GM18517 (cell line): ENCODE measurements around the gene SLC25A1.

Source experiments
- ATAC-seq: cut with Tn5 transposase; IDR thresholded peaks from one replicate; pipeline ENCODE4 v1.9.1; 2021; ENCODE audit warnings: mild to moderate bottlenecking, moderate library complexity; ENCODE audit not compliant: unreplicated experiment

Gene SLC25A1

GRCh38 chr22:19143967-19144400, 34.6 kb downstream of the SLC25A1 start:
- no peak for ATAC-seq

DNA sequence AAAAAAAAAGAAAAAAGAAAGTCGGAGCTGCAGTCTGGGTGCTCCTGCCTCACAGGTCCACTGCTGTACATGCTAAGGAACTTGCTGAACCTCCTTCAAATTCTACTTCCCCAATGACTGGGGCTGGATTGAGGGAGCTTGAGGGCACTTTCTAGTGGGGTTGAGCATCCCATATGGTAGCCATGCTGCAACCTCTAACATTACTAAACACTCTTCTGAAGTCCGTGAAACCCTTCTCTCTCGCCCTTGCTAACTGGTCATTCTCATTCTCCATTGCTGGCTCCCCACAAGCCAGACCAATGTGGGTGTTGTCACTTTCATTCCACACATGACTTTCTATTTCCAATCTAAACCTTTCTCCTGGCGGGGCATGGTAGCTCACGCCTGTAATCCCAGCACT, 35.3 kb downstream of the SLC25A1 start:
- ATAC-seq = no peak

- ATAC-seq = no peak
These were observed 36.1 kb downstream of the SLC25A1 start for GRCh38 chr22:19142394-19142793.

DNA sequence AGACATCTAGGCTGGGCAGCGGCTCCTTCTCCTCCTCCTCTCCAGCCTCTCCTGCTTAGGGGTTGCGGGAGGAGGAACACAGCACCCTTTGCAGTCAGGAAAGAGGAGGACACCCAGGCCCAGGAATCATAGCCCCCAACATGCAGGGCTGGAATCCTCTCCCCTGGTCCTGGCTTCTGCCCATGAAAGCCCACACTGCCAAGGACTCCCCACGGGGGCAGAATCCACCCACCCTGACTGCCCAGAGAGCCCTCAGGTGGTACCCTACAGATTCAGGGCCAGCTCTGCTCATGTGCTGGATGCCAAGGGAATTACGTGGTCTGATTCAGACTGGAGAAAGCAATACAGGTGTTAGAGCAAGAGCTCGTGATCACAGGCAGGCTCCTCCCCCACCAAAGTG, 38.6 kb downstream of the SLC25A1 start:
- no peak for ATAC-seq

DNA sequence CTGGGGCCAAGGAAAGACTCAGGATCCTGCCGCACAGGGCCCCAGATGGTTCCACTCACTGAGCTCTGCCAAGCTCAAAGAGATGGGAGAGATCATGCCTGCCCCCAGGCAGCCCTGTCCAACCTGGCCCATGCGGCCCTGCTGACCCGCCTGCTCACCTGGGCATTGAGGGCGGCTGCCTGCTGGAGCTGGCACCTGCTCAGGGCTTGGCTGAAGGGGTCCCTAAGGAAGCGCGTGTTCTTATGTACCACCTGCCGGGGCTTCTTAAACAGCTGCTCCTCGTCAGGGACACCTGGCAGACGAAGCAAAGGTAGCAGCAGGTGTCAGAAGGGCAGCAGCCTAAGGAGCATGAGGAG, 39.6 kb downstream of the SLC25A1 start:
- ATAC-seq = no peak

DNA sequence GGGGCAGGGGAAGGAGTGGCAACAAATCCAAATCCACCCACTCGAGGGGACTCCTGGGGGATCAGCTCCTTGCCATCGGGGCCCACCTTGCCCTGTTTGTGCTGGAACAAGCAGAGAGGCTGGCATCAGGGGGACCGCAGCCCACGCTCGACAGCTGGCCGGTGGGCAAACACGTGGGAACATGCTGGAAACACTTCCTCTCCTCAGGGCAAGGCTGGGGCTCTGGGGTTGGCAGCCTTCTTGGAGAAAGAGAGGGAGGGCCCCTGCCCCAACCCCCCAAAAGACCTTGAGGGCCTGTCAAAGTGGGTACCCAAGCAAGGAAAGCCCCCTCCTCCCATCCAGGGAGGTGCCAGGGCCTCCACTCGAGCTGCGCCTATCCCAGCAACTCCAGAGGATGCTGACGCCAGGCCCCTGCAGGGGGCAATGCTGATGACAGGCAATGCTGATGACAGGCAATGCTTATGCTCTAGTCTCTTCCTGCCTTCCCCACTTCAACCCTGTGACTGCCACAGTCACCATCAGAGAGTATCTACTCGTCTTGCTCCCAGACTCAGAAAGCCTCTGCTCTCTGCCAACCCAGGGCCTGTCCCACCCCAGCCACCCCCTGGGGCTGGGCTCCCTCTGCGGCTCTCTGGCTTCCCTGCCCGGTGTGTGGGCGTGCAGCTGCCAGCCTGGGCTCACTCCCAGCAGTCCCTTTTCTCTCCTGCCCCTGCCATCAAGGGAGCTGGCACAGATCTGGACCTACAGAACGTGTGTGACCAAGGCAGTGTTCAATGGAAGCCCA, 40.1 kb downstream of the SLC25A1 start:
- ATAC-seq = no peak

GRCh38 chr22:19137384-19138216, 40.9 kb downstream of the SLC25A1 start:
- no peak for ATAC-seq

DNA sequence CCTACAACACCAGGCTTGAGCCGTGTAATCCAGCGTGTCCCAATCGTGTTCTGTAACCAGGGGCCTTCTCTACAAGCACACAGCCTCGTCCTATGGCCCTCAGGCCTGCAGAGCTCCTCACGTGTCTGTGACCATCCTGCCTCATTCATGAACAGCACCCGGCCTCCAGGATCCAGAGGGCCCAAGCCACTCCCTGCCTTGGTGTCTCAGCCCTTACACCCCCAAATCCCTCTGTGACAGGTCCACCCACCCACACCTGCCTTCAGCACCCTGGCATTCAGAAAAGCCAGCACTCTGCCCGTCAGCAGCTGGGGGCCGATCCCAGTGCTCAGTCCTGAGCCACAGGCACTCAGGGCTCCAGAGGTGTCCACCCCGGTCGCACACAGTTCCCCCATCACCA, 41.6 kb downstream of the SLC25A1 start:
- no peak for ATAC-seq

- ATAC-seq = no peak
These were observed 43.7 kb downstream of the SLC25A1 start for GRCh38 chr22:19134874-19135273.

DNA sequence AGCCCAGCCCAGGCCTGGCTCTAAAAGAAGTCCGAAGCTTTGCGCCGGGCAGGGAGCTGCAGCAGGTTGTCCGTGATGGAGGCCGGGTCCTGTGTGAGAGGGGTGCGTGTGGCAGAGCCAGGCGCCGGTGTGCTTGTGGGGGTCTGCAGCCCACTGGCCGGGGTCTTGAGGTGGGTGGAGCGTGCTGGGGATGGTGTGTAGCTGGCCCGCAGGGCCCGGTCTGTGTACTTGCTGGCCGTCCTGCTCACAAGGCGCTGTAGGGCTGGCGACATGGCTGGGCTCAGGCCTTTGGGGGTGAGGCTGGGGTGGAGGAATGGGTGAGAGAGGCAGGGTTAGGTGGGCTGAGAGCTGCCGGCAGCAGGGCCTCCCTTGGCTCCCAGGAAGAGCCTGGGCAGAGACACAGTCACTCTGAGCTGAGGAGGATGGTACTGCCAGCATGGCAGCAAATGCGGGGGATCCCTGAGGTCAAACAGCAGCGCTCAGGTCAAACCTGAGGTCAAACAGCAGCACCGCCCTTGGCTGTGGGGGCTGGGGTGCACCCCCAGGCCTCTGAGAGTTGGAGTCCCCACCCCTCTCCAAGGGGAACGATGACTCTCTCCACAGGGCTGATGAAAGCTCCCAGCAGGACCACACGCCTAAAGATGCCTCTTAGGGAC, 44.2 kb downstream of the SLC25A1 start:
- ATAC-seq = no peak

DNA sequence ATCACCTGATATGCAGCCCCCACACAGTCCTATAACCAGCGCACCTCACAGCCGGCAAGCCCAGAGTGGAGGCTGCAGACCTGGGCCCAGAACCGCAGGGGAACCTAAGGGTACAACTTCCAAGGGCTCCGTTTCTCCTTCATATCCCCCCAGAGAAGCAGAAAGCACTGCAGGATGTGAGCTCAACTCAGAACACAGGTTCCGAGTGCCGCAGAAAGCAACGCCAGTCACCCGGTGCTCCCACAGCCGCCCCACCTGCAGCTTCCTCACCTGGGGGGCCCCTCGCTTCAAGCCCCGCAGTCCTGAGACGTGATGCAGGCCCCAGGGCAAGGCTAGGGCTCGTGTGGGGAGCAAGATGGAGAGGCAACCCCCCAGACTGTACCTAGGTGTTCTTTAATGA, 45.0 kb downstream of the SLC25A1 start:
- no peak for ATAC-seq

GRCh38 chr22:19132693-19133400, 45.7 kb downstream of the SLC25A1 start:
- ATAC-seq = no peak

DNA sequence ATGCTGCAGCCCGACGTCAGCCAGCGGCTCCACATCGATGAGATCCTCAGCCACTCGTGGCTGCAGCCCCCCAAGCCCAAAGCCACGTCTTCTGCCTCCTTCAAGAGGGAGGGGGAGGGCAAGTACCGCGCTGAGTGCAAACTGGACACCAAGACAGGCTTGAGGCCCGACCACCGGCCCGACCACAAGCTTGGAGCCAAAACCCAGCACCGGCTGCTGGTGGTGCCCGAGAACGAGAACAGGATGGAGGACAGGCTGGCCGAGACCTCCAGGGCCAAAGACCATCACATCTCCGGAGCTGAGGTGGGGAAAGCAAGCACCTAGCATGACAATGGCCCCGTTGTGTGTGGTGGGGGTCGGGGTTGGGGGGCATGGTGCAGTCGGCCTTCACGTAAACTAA, 46.4 kb downstream of the SLC25A1 start:
- ATAC-seq = no peak

DNA sequence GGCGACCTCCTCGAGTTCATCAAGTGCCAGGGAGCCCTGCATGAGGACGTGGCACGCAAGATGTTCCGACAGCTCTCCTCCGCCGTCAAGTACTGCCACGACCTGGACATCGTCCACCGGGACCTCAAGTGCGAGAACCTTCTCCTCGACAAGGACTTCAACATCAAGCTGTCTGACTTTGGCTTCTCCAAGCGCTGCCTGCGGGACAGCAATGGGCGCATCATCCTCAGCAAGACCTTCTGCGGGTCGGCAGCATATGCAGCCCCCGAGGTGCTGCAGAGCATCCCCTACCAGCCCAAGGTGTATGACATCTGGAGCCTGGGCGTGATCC, 46.9 kb downstream of the SLC25A1 start:
- no peak for ATAC-seq

DNA sequence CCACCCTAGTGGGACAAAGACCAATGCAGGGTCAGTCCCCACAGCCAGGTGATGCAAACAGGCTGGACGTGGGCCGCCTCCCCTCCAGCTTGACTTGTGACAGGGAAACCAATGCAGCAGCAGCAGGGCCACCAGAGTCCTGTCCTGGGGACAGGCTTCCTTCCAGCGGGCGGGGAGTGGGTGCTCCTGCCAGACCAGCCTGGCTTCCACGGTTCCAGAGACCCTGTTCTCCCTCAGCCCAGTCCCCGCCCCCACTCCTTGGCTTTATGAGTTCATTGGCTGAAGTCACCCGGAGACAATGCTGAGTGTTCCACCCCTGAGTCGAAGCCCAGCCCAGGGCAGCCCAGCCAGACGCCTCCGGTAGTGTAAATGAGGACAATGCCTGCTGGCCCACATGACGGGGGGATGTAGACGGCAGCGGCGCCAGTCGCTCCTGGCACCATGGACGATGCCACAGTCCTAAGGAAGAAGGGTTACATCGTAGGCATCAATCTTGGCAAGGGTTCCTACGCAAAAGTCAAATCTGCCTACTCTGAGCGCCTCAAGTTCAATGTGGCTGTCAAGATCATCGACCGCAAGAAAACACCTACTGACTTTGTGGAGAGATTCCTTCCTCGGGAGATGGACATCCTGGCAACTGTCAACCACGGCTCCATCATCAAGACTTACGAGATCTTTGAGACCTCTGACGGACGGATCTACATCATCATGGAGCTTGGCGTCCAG, 47.4 kb downstream of the SLC25A1 start, which contains the start of gene TSSK2:
TSSK2 (plus strand) TSS at position 350 of the 726 bp plus-strand sequence; CDS start at position 442, 92 bp downstream.
- ATAC-seq = no peak

- ATAC-seq = no peak
These were observed 48.7 kb downstream of the SLC25A1 start for GRCh38 chr22:19129871-19130270.

- ATAC-seq = no peak
These were observed 49.4 kb downstream of the SLC25A1 start for GRCh38 chr22:19128946-19129727.

DNA sequence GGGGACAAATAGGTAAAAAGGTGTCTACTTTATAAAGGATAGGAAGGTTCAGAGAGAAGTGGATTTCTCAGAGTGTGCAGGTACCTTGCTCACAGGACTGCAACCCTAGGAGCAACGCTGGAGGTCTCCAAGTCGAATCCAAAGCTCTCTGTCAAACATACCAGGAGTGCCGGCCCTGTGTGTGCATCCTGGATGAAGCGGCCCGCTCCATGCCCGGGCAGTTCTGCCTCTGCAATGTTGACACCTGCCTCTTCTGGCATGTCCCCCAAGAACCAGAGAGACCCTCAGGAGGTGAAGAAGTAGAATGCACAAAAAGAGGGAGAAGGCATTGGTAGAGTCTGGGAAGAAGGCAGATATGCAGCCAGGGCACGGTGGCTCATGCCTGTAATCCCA, 50.5 kb downstream of the SLC25A1 start:
- no peak for ATAC-seq

GRCh38 chr22:19127329-19128008, 51.1 kb downstream of the SLC25A1 start:
- ATAC-seq = no peak
